NCI-H2196 (cell line): Measurements from ENCODE around the gene EFTUD2.
"Not testable (repeated sequence)": the region's sequence is repeated elsewhere in the genome, so short reads cannot be mapped to it uniquely, and the experiment has no call there.

Experiments used
- DNase-seq: peaks from one replicate; lab custom pipeline; 2025; ENCODE audit not compliant: unreplicated experiment; lab: John Stamatoyannopoulos, UW

The EFTUD2 gene

DNA sequence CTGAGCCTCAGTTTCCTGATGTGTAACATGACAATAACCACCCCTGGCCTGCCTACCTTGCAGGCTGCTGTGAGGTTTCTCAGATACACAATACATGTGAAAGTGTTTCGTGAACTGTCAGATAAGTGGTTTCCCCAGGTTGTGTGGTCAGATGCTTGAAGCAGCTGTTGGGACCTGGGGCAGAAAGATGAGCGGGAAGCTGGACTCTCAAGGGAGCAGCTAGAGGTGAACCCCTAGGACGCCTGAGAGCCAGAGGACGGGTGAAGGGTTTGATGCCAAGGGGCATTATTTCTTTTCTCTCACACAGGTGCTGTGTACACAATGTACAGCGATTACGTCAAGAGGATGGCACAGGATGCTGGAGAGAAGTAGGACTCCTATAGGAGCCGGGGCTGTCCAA, 49.2 kb downstream of the EFTUD2 start:
- no peak for DNase-seq

DNA sequence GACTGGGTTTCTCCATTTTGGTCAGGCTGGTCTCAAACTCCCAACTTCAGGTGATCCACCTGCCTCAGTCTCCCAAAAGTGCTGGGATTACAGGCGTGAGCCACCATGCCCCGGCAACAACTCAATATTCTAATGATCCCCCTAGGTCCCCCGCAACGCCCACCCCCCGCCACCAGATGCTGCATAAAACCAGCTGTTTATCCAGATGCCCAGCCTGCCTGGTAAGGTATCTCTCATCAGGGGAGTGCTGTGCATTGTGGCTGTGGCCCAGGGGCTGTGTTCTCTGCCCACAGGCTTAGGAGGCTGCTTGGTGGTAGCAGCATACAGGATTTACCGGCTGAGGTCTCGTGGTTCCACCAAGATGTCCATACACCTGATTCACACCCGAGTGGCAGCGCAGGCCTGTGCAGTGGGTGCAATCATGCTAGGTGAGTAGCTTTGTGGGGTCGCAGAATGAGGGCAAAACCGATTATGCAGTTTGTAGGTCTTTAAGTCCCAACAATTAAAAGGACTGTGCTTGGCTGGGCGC, 50.2 kb downstream of the EFTUD2 start:
- DNase-seq: no peak

GRCh38 chr17:44848257-44848795, 50.9 kb downstream of the EFTUD2 start:
- DNase-seq: no peak

DNA sequence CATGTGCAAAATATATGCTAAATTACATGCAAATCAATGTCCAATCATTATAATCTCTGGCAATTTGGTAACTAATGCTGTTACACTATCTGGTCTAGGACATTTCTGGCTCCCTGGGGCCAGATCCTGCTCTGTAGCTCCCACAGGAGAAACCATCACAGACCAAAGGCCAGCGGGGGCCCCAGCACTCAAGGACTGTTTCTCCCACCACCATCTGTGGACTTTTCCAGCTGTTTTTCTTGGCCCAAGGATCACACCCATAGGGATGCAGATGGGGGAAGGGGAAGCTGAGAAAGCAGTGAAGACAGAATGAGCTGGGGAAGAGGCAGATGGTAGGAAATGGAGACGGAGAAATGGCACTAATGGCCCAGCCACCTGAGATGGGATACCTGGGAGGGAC, 51.7 kb downstream of the EFTUD2 start, which contains the start of gene HIGD1B:
Gene HIGD1B, plus strand, starts transcription at position 298 of the 400 bp plus-strand sequence. CDS start 270 bp downstream, outside the sequence.
- DNase-seq: no peak

- DNase-seq: no peak
Observed at GRCh38 chr17:44846206-44846605, 53.0 kb downstream of the EFTUD2 start.

- DNase-seq: no peak
Observed at GRCh38 chr17:44844390-44844830, 54.8 kb downstream of the EFTUD2 start.

DNA sequence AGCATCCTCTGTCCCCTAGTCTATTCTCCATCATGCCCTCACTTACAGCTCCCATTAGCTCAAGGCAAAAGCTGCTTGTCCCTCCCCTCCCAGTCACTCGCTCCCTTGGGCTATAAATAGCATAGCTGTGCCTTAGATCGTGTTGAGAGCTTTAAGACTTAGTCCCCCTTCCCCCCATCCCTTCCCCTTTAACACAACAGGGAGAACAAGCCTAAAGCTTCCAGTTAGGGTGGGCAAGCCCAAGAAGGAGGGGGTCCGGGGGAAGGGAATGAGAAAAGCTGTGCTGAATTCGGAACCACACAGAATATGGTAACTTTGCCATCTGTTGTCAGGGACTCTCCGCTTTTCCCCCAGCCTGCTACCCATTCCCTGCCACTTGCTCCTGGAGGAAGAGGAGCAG, 56.5 kb downstream of the EFTUD2 start:
- DNase-seq: no peak

GRCh38 chr17:44840936-44841335, 58.3 kb downstream of the EFTUD2 start:
- DNase-seq: no peak

DNA sequence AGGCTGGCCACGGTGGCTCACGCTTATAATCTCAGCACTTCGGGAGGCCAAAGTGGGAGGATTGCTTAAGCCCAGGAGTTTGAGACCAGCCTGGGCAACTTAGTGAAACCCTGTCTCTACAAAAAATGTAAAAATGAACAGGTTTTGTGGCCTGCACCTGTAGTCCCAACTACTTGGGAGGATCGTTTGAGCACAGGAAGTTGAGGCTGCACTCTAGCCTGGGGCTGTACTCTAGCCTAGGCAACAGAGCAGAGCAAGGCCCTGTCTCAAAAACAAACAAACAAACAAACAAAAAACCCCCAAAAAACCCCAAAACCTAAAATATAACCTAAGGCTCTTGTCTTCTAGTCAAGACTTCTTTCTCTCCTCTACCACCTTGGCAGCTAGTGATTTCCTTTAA, 59.0 kb downstream of the EFTUD2 start:
- no peak for DNase-seq

DNA sequence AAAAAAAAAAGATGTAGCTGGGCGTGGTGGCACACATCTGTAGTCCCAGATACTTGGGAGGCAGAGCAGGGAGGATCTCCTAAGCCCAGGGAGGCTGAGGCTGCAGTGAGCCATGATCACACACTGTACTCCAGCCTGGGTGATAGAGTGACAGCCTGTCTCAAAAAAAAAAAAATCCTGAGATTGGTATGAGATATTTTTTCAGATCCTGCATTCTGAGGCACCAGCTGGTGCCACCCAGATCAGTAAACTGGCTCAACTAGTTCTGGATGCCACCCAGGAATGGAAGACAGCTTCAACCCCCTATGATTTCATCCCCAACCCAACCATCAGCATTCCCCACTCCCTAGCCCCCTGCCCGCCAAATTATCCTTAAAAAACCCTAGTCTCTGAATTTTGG, 62.0 kb downstream of the EFTUD2 start:
- DNase-seq: no peak

DNA sequence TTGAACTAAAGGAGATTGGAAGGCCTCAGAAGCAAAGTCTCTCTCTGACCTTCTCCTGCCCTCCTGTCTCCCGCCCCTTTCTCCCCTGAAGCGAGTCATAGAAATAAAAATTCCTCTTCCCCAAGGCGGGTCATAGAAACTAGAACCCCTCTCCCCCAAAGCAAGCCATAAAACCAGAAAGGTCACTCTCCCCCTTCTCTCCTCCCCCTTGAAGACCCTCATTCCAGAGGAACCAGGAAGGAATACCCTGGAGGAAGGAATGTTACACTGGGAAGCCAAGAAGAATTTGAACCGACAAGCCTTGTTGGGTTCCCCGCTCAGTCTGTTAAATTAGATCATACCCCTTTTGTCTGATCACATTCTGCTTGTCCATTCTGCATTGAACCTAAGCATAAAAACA, 66.4 kb downstream of the EFTUD2 start:
- DNase-seq: no peak

DNA sequence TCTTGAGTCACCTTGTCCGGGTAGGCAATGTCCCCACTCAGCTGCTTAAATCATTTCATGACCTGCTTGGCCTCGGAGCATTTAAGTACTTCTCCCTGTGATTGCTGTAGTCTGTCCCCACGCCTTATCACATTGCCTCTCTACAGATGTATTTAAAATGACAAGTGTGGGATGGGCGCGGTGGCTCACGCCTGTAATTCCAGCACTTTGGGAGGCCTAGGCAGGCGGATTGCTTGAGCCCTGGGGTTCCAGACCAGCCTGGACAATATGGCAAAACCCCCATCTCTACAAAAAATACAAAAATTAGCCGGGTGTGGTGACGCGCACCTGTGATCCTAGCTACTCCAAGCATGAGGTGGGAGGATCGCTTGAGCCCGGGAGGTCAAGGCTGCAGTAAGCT, 67.9 kb downstream of the EFTUD2 start:
- DNase-seq: no peak

DNA sequence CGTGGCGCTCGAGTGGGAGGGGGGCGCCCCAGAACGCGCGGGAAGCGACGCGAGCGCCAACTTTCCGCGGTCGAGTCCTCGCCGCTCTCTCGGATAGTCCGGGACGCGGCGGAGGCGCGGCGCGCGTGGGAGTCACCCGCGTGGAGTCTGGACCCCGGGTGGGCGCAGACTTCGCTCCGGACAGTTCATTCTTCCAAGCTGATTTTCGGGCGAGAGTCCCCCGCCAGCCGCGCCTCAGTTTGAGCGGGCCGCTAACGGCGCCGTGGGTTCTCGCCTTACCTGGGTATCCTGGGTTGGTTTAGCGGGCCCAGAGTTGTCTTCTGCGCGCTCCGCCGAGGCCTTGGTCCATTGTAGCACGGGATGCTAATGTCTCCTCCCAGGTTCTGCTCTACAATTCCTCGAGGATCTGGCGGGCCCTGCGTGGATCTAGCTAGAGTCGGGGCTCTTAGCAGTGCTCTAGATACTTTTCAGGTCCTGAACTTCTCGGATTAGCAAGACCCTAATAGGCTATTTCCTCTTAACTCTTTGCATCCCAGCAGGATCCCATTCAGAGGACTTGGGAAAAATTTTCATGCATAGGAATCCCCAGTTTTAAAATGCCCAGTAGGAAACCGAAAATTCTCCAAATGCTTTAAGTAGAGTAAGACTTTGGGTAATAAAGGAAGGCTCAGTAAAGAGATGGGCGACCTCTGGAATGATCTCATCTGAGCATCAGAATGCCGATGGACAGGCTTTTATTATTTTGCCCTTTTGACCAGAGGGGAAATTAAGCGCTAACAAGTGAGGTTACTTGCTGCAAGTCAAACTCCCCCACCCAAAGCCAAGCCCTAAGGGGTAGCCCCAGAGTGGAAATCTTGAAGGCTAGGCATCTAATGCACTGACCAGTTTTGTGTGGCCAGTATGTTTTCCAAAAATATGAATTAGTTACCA, 68.6 kb downstream of the EFTUD2 start:
- DNase-seq: peak; percentile 28

GRCh38 chr17:44829523-44830358, 69.5 kb downstream of the EFTUD2 start, which contains the start of gene GJC1:
Gene GJC1, minus strand, starts transcription at chr17:44830287. Its CDS starts 24,470 bp downstream, at chr17:44805817.
- DNase-seq: peak; percentile 39

DNA sequence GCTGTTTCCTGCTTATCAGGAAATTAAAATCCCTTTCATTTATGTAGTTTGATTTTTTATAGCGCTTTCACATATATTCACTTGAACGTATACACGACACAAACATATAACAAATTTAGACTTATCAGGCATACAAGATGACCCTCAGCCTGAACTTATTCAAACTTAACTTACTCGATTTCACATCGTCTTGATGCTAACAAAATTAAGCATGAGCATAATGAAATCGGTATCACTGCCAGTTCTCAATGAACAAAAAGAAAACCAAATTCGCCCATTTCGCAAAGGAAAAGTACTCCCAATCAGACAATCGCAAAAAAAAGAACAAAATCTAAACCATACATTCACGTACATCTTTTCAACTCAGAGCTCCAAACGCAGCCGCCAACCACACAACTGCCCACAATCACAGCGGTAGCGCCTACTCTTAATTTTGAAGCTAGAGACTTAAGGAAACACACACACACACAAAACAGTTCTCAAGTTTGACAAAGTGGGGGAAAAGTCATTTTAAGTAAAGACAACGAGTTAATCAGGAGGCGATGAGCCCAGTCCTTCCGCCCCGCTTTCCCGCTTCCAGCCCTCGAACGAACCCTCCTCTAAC, 70.2 kb downstream of the EFTUD2 start:
- no peak for DNase-seq

DNA sequence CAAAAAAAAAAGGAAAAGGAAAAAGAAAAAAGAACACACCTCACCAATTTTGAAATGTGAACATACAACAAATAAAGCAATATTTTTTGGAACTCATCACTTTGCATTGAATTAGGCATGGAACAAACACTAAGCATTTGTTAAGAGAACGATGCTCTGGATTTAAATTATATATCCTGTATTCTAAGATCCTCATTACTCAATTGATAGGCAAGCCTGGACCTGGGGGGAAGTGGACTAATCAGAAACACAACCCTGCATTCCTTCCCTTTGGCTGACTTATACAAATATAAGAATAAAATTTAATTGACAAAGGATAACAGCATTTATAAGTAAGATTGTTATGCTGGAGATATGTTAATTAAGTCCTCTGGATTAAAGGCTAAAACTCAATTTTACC, 71.4 kb downstream of the EFTUD2 start:
- DNase-seq: no peak

- no peak for DNase-seq
Observed at GRCh38 chr17:44826123-44826790, 73.0 kb downstream of the EFTUD2 start.

DNA sequence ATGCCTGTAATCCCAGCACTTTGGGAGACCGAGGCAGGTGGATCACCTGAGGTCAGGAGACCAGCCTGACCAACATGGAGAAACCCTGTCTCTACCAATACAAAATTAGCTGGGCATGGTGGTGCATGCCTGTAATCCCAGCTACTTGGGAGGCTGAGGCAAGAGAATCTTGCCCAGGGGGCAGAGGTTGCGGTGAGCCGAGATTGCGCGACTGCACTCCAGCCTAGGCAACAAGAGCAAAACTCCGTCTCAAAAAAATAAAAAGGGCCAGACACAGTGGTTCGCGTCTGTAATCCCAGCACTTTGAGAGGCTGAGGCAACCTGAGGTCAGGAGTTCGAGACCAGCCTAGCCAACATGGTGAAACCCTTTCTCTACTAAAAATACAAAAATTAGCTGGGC, 74.0 kb downstream of the EFTUD2 start:
- DNase-seq: not testable (repeated sequence)

DNA sequence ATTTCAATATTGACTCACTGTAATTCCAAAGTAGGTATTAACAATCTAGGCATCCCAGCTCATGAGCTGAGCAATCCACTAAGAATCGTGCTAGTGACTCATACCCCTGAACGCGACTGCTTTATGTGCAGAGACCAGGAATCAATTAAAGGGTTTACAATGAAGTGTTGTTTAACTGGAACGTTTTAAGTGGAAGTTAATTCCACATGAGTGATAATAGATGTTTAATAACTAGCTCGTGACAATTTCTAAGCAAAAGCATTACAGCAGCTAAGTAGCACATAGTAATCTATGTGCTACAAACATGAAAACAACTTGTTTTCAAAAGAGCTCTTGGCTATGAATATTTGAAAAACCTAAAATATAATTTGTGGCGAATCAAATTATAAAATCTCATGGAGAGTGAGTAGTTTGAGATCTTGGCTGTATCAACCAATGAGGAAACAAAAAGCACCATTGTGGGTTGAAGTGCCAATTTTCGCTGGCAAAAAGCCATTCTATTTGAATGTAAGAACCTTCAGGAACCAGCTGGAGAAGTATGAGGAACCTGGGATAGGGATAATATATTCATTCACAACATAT, 78.5 kb downstream of the EFTUD2 start:
- peak; percentile 88 for DNase-seq

DNA sequence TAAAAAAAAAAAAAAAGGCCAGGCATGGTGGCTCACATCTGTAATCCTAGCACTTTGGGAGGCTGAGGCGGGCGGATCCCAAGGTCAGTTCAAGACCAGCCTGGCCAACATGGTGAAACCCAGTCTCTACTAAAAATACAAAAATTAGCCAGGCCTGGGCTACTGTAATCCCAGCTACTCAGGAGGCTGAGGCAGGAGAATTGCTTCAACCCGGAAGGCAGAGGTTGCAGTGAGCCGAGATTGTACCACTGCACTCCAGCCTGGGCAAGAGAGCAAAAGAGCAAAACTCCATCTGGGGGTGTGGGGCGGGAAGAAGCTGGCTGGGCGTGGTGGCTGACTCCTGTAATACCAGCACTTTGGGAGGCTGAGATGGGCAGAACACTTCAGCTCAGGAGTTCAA, 80.7 kb downstream of the EFTUD2 start:
- DNase-seq: not testable (repeated sequence)
